Measurements from ENCODE around the gene AMZ1. TPM values are rescaled to one million over a fixed set of nuclear protein-coding genes. Genes with fewer than 3 reads are reported as not detected.

AMZ1 gene
- polyA plus RNA-seq, 1 experiment: 0.43 TPM

- no peak overlapping the region for H3K4me3 ChIP-seq (ENCODE audit: low read depth, low read length)
- H3K27me3 ChIP-seq (ENCODE audit: control insufficient read depth, insufficient read depth, low read length): no peaks in the 10 kb centered on the region
- peaks cover 28% of the 10 kb centered on the region for H3K9me3 ChIP-seq (ENCODE audit: control insufficient read depth, insufficient read depth, low read length)
- POLR2A ChIA-PET: interaction anchor here (0.6 to 1.0 kb wide), 2 partner anchors 45 to 50 kb away, joined by 3 to 4 read pairs; no protein-coding TSS in a partner anchor
- no peak for TF ChIP-seq CTCF (IDR thresholded peaks at IDR 0.05; ENCODE audit: low read depth, low read length)
- no peak overlapping the region for H3K27ac ChIP-seq (ENCODE audit: low read depth, low read length)
- DNase-seq (ENCODE audit: low read depth, low spot score): no peak
- CTCF ChIA-PET: interaction anchor here (1.1 to 1.2 kb wide), 2 partner anchors 151 to 263 kb away, joined by 3 read pairs; no protein-coding TSS in a partner anchor
These were observed 25.4 kb downstream of the AMZ1 start for GRCh38 chr7:2713370-2713769.

- no peak overlapping the region for H3K4me3 ChIP-seq (ENCODE audit: low read depth, low read length)
- ChIA-PET POLR2A (interaction anchor here (1.0 kb wide), 1 partner anchor 44 kb away, joined by 4 read pairs; no protein-coding TSS in a partner anchor), CTCF (interaction anchor here (1.1 to 1.2 kb wide), 2 partner anchors 150 to 264 kb away, joined by 3 read pairs; no protein-coding TSS in a partner anchor)
- peaks cover 31% of the 10 kb centered on the region for H3K9me3 ChIP-seq (ENCODE audit: control insufficient read depth, insufficient read depth, low read length)
- no peak overlapping the region for H3K27ac ChIP-seq (ENCODE audit: low read depth, low read length)
- TF ChIP-seq CTCF (IDR thresholded peaks at IDR 0.05; ENCODE audit: low read depth, low read length): no peak
- DNase-seq (ENCODE audit: low read depth, low spot score): no peak
- H3K27me3 ChIP-seq (ENCODE audit: control insufficient read depth, insufficient read depth, low read length): no peaks in the 10 kb centered on the region
These were observed 26.0 kb downstream of the AMZ1 start for GRCh38 chr7:2713978-2714377.

GRCh38 chr7:2714636-2715035 lies 26.6 kb downstream of the AMZ1 start:
- POLR2A ChIA-PET: no interaction called here
- CTCF ChIA-PET: no interaction called here
- TF ChIP-seq CTCF (IDR thresholded peaks at IDR 0.05; ENCODE audit: low read depth, low read length): no peak

GRCh38 chr7:2715341-2716231 lies 27.6 kb downstream of the AMZ1 start:
- no peaks in the 10 kb centered on the region for H3K27me3 ChIP-seq (ENCODE audit: control insufficient read depth, insufficient read depth, low read length)
- POLR2A ChIA-PET: no interaction called here

More at GRCh38 chr7:2714636-2715035, 26.6 kb downstream of the AMZ1 start:
- no peak overlapping the region for H3K27ac ChIP-seq (ENCODE audit: low read depth, low read length)
- H3K4me3 ChIP-seq (ENCODE audit: low read depth, low read length): no peak overlapping the region
- peaks cover 31% of the 10 kb centered on the region for H3K9me3 ChIP-seq (ENCODE audit: control insufficient read depth, insufficient read depth, low read length)
- no peaks in the 10 kb centered on the region for H3K27me3 ChIP-seq (ENCODE audit: control insufficient read depth, insufficient read depth, low read length)
- no peak for DNase-seq (ENCODE audit: low read depth, low spot score)

More at GRCh38 chr7:2715341-2716231, 27.6 kb downstream of the AMZ1 start:
- TF ChIP-seq CTCF (IDR thresholded peaks at IDR 0.05; ENCODE audit: low read depth, low read length): no peak
- H3K4me3 ChIP-seq (ENCODE audit: low read depth, low read length): no peak overlapping the region
- DNase-seq (ENCODE audit: low read depth, low spot score): no peak
- no peak overlapping the region for H3K27ac ChIP-seq (ENCODE audit: low read depth, low read length)
- CTCF ChIA-PET: no interaction called here
- peaks cover 29% of the 10 kb centered on the region for H3K9me3 ChIP-seq (ENCODE audit: control insufficient read depth, insufficient read depth, low read length)

Measured in AG04450 (cell line).